ENCODE results near the gene RGPD8.

The RGPD8 gene

GRCh38 chr2:112322919-112323318 lies 110.5 kb downstream of the RGPD8 start:
- DNase-seq: no peak
- no peak overlapping the region for H3K4me3 Mint-ChIP-seq
- no peaks in the 10 kb centered on the region for H3K9me3 Mint-ChIP-seq
- peaks cover 15 to 17% of the 10 kb centered on the region in 2 donors for H3K36me3 Mint-ChIP-seq
- no peak overlapping the region for H3K27ac Mint-ChIP-seq
- ATAC-seq (replicated peaks): no peak
- H3K27me3 Mint-ChIP-seq: no peaks in the 10 kb centered on the region
- no peaks in the 10 kb centered on the region for H3K4me1 Mint-ChIP-seq

- Mint-ChIP-seq H3K27ac (no peak overlapping the region), H3K4me1 (no peaks in the 10 kb centered on the region), H3K36me3 (peaks cover 2 to 4% of the 10 kb centered on the region in 2 donors), H3K27me3 (no peaks in the 10 kb centered on the region), H3K9me3 (no peaks in the 10 kb centered on the region), H3K4me3 (no peak overlapping the region)
- no peak for DNase-seq
- ATAC-seq (replicated peaks): no peak
Measured at GRCh38 chr2:112321375-112322320, 111.8 kb downstream of the RGPD8 start.

All from stimulated activated naive B cell treated with anti-CD40 and anti-IgM and Interleukin-4, amounts not matched to agents 10 μg/mL and 1 μg/mL and 100 μg/mL, for 72 hours (primary cell).